Keratinocyte (primary cell): ENCODE data around the gene DR1.

Source experiments
- EZH2 ChIP-seq: IDR thresholded peaks from one replicate; pipeline ENCODE4 v1.6.1; 2012; ENCODE audit warnings: inconsistent platforms, mild to moderate bottlenecking, low read length, moderate library complexity
- TF ChIP-seq, protein P1 (sequence below), 3 experiments: IDR thresholded peaks in 1 of 3; conservative IDR thresholded peaks in 1 of 3; optimal IDR thresholded peaks in 1 of 3; 2 replicates in 2 of 3; 3 replicates in 1 of 3; pipeline versions ENCODE3 to v1.5.1; 2011; ENCODE audit warnings: low read length in 3 of 3, mild to moderate bottlenecking in 3 of 3, moderate library complexity in 2 of 3, control low read depth in 1 of 3, inconsistent platforms in 1 of 3; ENCODE audit not compliant: insufficient read depth in 2 of 3; ENCODE audit errors: extremely low read depth in 1 of 3

DNA sequence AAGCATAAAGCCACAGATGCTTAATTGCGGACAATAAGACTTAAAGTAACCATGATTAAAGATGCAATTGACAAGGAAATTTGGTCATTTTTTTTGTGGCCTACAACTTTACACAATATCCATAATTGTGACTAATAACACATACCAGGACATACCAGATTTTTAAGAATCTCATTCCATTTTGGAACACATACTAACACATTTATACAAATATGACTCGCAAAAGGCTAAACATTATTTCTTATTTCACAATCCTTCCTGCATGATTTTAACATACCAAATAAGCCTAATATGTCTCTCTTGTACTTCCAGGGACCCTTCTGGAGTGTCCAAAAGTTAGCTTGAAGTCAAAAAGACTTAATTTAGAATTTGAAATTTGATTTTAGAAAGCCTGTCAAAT, 48.8 kb downstream of the DR1 start:
- TF ChIP-seq, protein P1, sequence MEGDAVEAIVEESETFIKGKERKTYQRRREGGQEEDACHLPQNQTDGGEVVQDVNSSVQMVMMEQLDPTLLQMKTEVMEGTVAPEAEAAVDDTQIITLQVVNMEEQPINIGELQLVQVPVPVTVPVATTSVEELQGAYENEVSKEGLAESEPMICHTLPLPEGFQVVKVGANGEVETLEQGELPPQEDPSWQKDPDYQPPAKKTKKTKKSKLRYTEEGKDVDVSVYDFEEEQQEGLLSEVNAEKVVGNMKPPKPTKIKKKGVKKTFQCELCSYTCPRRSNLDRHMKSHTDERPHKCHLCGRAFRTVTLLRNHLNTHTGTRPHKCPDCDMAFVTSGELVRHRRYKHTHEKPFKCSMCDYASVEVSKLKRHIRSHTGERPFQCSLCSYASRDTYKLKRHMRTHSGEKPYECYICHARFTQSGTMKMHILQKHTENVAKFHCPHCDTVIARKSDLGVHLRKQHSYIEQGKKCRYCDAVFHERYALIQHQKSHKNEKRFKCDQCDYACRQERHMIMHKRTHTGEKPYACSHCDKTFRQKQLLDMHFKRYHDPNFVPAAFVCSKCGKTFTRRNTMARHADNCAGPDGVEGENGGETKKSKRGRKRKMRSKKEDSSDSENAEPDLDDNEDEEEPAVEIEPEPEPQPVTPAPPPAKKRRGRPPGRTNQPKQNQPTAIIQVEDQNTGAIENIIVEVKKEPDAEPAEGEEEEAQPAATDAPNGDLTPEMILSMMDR (optimal IDR thresholded peaks at IDR 0.05 in 1 of 3, IDR thresholded peaks at IDR 0.05 in 1 of 3, conservative IDR thresholded peaks at IDR 0.05 in 1 of 3; ENCODE audit: extremely low read depth in 1 of 3, insufficient read depth in 2 of 3, low read length in 3 of 3): no peak
- no peak for TF ChIP-seq EZH2
